Prostate gland (tissue), 2 donors: ENCODE data around the gene SLCO1B3. TPM values are rescaled to one million over a fixed set of nuclear protein-coding genes. Genes with fewer than 3 reads are reported as not detected.
"Not testable (repeated sequence)": the region's sequence is repeated elsewhere in the genome, so short reads cannot be mapped to it uniquely, and the experiment has no call there.

ENCODE experiments used
- DNase-seq: peaks from one replicate; pipeline ENCODE4 v3.0.0-alpha.2; 2019; ENCODE audit warnings: low spot score
- H3K27ac ChIP-seq, 2 donors: fragments of 200-600 bp; sonication (generic); 2 replicates each; pipeline ENCODE4 v1.5.1; 2017 to 2019
- H3K27me3 ChIP-seq: fragments of 200-600 bp; sonication (generic); replicated peaks from 2 replicates; pipeline ENCODE4 v1.5.1; 2019; ENCODE audit not compliant: insufficient read depth
- H3K36me3 ChIP-seq, 2 donors: fragments of 200-600 bp; sonication (generic); 1 replicate in 1 of 2; 2 replicates in 1 of 2; pipeline versions ENCODE4 v1.5.1 to v1.8.1; 2017 to 2019
- H3K4me1 ChIP-seq: fragments of 200-600 bp; sonication (generic); replicated peaks from 2 replicates; pipeline ENCODE4 v1.5.1; 2019
- H3K4me3 ChIP-seq, 2 donors: fragments of 200-600 bp; sonication (generic); 2 replicates each; pipeline ENCODE4 v1.5.1; 2017 to 2019
- H3K9me3 ChIP-seq: fragments of 200-600 bp; sonication (generic); 2 replicates; pipeline ENCODE4 v1.5.1; 2017
- CTCF ChIP-seq, 4 experiments: fragments of 200-600 bp in 2 of 4; fragments of 450-650 bp in 2 of 4; sonication (generic) in 2 of 4; IDR thresholded peaks; 1 replicate in 3 of 4; 2 replicates in 1 of 4; pipeline ENCODE4 v1.5.1; 2016 to 2019; ENCODE audit warnings: antibody characterized with exemption in 4 of 4, mild to moderate bottlenecking in 2 of 4, moderate library complexity in 2 of 4
- POLR2A ChIP-seq: fragments of 450-650 bp; IDR thresholded peaks from one replicate; pipeline ENCODE4 v1.6.1; 2016; ENCODE audit warnings: antibody characterized with exemption, mild to moderate bottlenecking
- POLR2AphosphoS5 ChIP-seq: sonication (generic); formaldehyde crosslinking; IDR thresholded peaks from one replicate; pipeline ENCODE4 v1.6.1; 2017; ENCODE audit warnings: antibody characterized with exemption
- WGBS: methylation state at CpG from one replicate; pipeline ENCODE4 v1.1.5; 2018; 5-methylcytosine and 5-hydroxymethylcytosine counted together
- intact Hi-C: fragments of 100-400 bp; cut with DNase I; formaldehyde crosslinking; loops from one replicate; pipeline ENCODE4 v1.14.2; 2022
- total RNA-seq, 2 donors: library from RNA; depleted of rRNA; stranded (reverse); fragments of >200 nt; gene quantifications; one replicate each; pipeline ENCODE4 v1.1.0, GENCODE V29; 2016

Gene SLCO1B3
- total RNA-seq = under 1 TPM in 1 of 2 donors, not detected in 1; 0.27 TPM

GRCh38 chr12:20810487-20810886 is at the start of gene SLCO1B3:
SLCO1B3 (plus strand) TSS chr12:20810705; CDS start chr12:20815739, 5,034 bp downstream.
- Histone ChIP-seq H3K27ac (no peak within 1 kb of the TSS), H3K4me1 (no peaks in the 10 kb centered on the region), H3K27me3 (no peaks in the 10 kb centered on the region), H3K9me3 (no peaks in the 10 kb centered on the region), H3K4me3 (no peak within 1 kb of the TSS), H3K36me3 (no peaks in the 10 kb centered on the region)
- intact Hi-C loops = no loop called here
- TF ChIP-seq CTCF (IDR thresholded peaks at IDR 0.05) (no peak), POLR2A (no peak), POLR2AphosphoS5 (no peak)
- no peak for DNase-seq
- 72% methylated on average over 2 of the region's 2 CpGs for WGBS

- Histone ChIP-seq H3K27ac (no peak overlapping the region), H3K36me3 (no peaks in the 10 kb centered on the region), H3K4me3 (no peak overlapping the region), H3K4me1 (no peaks in the 10 kb centered on the region), H3K27me3 (no peaks in the 10 kb centered on the region), H3K9me3 (no peaks in the 10 kb centered on the region)
- intact Hi-C loops = no loop called here
- WGBS = 63% methylated on average over 9 of the region's 20 CpGs
- no peak for DNase-seq
- TF ChIP-seq POLR2A = no peak
- TF ChIP-seq POLR2AphosphoS5 = no peak
- no peak for TF ChIP-seq CTCF (IDR thresholded peaks at IDR 0.05)
Measured at GRCh38 chr12:20777420-20777819, 33.1 kb upstream of the SLCO1B3 start.

- Histone ChIP-seq H3K4me3 (no peak overlapping the region), H3K4me1 (no peaks in the 10 kb centered on the region), H3K27ac (no peak overlapping the region), H3K27me3 (no peaks in the 10 kb centered on the region), H3K36me3 (no peaks in the 10 kb centered on the region), H3K9me3 (no peaks in the 10 kb centered on the region)
- DNase-seq = no peak
- 73% methylated on average over 2 of the region's 2 CpGs for WGBS
- TF ChIP-seq POLR2A = no peak
- TF ChIP-seq CTCF (IDR thresholded peaks at IDR 0.05) = no peak
- no peak for TF ChIP-seq POLR2AphosphoS5
- intact Hi-C loops = no loop called here
Measured at GRCh38 chr12:20778969-20779368, 31.5 kb upstream of the SLCO1B3 start.

GRCh38 chr12:20779971-20780370 is 30.5 kb upstream of the SLCO1B3 start:
- H3K36me3 ChIP-seq, intact Hi-C loops: not testable (repeated sequence)

GRCh38 chr12:20783796-20784357 is 26.6 kb upstream of the SLCO1B3 start:
- H3K4me1 ChIP-seq, DNase-seq, H3K9me3 ChIP-seq, H3K36me3 ChIP-seq, H3K27me3 ChIP-seq, intact Hi-C loops, H3K4me3 ChIP-seq, H3K27ac ChIP-seq: not testable (repeated sequence)
- WGBS = 95% methylated on average over 12 of the region's 13 CpGs

More at GRCh38 chr12:20779971-20780370, 30.5 kb upstream of the SLCO1B3 start:
- not testable (repeated sequence) for H3K27me3 ChIP-seq, H3K4me3 ChIP-seq, H3K27ac ChIP-seq, DNase-seq, H3K4me1 ChIP-seq, H3K9me3 ChIP-seq
- WGBS = 59% methylated on average over 3 of the region's 3 CpGs

GRCh38 chr12:20792971-20793370 is 17.5 kb upstream of the SLCO1B3 start:
- TF ChIP-seq CTCF (IDR thresholded peaks at IDR 0.05) = no peak
- TF ChIP-seq POLR2A = no peak
- no peak for TF ChIP-seq POLR2AphosphoS5
- Histone ChIP-seq H3K36me3 (no peaks in the 10 kb centered on the region), H3K9me3 (no peaks in the 10 kb centered on the region), H3K4me3 (no peak overlapping the region), H3K4me1 (no peaks in the 10 kb centered on the region), H3K27me3 (no peaks in the 10 kb centered on the region), H3K27ac (no peak overlapping the region)
- WGBS = 96% methylated on average over 1 of the region's 1 CpG
- DNase-seq = no peak
- intact Hi-C loops = no loop called here
